Ovary (tissue), 9 donors: ENCODE measurements around the gene TNFRSF14. TPM values are rescaled to one million over a fixed set of nuclear protein-coding genes. Genes with fewer than 3 reads are reported as not detected.

Experiments used
- DNase-seq, 5 donors: peaks; one replicate each; pipeline ENCODE4 v3.0.0-alpha.2; 2019 to 2020
- H3K27ac ChIP-seq, 2 donors: fragments of 200-600 bp; one replicate each; pipeline versions ENCODE4 v1.5.1 to v1.8.0; 2019 to 2022
- H3K27me3 ChIP-seq: fragments of 200-600 bp; one replicate; pipeline ENCODE4 v1.8.0; 2022
- H3K36me3 ChIP-seq: fragments of 200-600 bp; sonication (generic); one replicate; pipeline ENCODE4 v1.5.1; 2019
- H3K4me1 ChIP-seq: one replicate; pipeline ENCODE4 v1.8.1; 2013; ENCODE audit warnings: mild to moderate bottlenecking, moderate library complexity; ENCODE audit not compliant: insufficient read depth
- H3K4me3 ChIP-seq: fragments of 200-600 bp; sonication (generic); one replicate; pipeline ENCODE4 v1.5.1; 2017
- H3K9me3 ChIP-seq, 2 donors: fragments of 200-600 bp in 1 of 2; sonication (generic) in 1 of 2; one replicate each; pipeline versions ENCODE4 v1.5.1 to v1.8.1; 2013 to 2019; ENCODE audit warnings: mild to moderate bottlenecking in 1 of 2, moderate library complexity in 1 of 2
- CTCF ChIP-seq, 3 donors: fragments of 450-650 bp in 2 of 3; fragments of 200-600 bp in 1 of 3; IDR thresholded peaks; one replicate each; pipeline versions ENCODE4 v1.5.1 to v1.8.0; 2016 to 2022; ENCODE audit warnings: antibody characterized with exemption in 3 of 3, mild to moderate bottlenecking in 1 of 3
- EP300 ChIP-seq: sonication (generic); formaldehyde crosslinking; IDR thresholded peaks from one replicate; pipeline ENCODE4 v1.6.1; 2017; ENCODE audit warnings: antibody characterized with exemption
- POLR2A ChIP-seq: fragments of 450-650 bp; IDR thresholded peaks from one replicate; pipeline ENCODE4 v1.6.1; 2017; ENCODE audit warnings: antibody characterized with exemption, mild to moderate bottlenecking, moderate library complexity
- WGBS, 3 donors: extraction: QIAGEN DNeasy Blood & Tissue Kit in 1 of 3; methylation state at CpG; one replicate each; pipeline versions ENCODE4 v1.1.5 to v1.1.7; 2013 to 2017; 5-methylcytosine and 5-hydroxymethylcytosine counted together
- intact Hi-C, 4 donors: fragments of 100-400 bp; cut with DNase I; formaldehyde crosslinking; loops; one replicate each; pipeline versions ENCODE4 v1.11.0 to v1.15.1; 2022 to 2023
- polyA plus RNA-seq, 2 donors: library from polyadenylated mRNA; stranded (reverse); fragments of 200-250 nt in 1 of 2; fragments of 350-450 nt in 1 of 2; fragmentation: Illumina TruSeq in 1 of 2; extraction: RNeasy Lipid Tissue Mini Kit (QIAGEN cat#74804) in 1 of 2; gene quantifications; one replicate each; pipeline ENCODE4 v1.2.3, GENCODE V29; 2013 to 2014
- total RNA-seq, 7 donors: library from RNA; depleted of rRNA in 2 of 7; stranded (reverse); fragments of >200 nt in 2 of 7; fragmentation: NEBNext Ultra II Directional in 3 of 7; extraction: Animal tissue kit (Norgen Biotek cat#: 25700) in 3 of 7; gene quantifications; one replicate each; pipeline versions ENCODE4 v1.1.0 to v1.2.4, GENCODE V29; 2016 to 2023
- donor health status: DM: no; HTN: no; CAD: no; lungs with moderate emphysema.
- donor health status: DM: no; HTN: no; CAD: no.
- donor health status: Bipolar disorder and iron deficiency.
- donor health status: DM: yes; HTN: yes; CAD: no.
- donor health status: DM: no; HTN: no; CAD: no.
- donor health status: DM: yes; HTN: yes; CAD: no.

TNFRSF14 gene
- total and polyA plus RNA-seq, 9 donors = 4.3 to 78.5 (median 57.6) TPM

- H3K36me3 ChIP-seq = no peaks in the 10 kb centered on the region
- TF ChIP-seq CTCF (IDR thresholded peaks at IDR 0.05) (no peak), POLR2A (no peak), EP300 (no peak)
- 34 to 41% (median 35%) methylated on average over 4 of the region's 4 CpGs for WGBS, 3 donors
- H3K4me3 ChIP-seq = no peak overlapping the region
- H3K27me3 ChIP-seq = no peaks in the 10 kb centered on the region
- no peak for DNase-seq
- intact Hi-C loops = no loop called here
- H3K4me1 ChIP-seq = peaks cover 2% of the 10 kb centered on the region
- no peaks in the 10 kb centered on the region for H3K9me3 ChIP-seq
- H3K27ac ChIP-seq = no peak overlapping the region
Measured at GRCh38 chr1:2578758-2579118, 22.6 kb downstream of the TNFRSF14 start.

- 86 to 92% (median 88%) methylated on average over 10 of the region's 10 CpGs for WGBS, 3 donors
- no peak overlapping the region for H3K4me3 ChIP-seq
- H3K4me1 ChIP-seq = peaks cover 6% of the 10 kb centered on the region
- no peaks in the 10 kb centered on the region for H3K9me3 ChIP-seq
- H3K36me3 ChIP-seq = no peaks in the 10 kb centered on the region
- peak in 1 of 5 donors; percentile 16 for DNase-seq
- no peaks in the 10 kb centered on the region for H3K27me3 ChIP-seq
- no peak overlapping the region for H3K27ac ChIP-seq
- TF ChIP-seq CTCF (IDR thresholded peaks at IDR 0.05) (no peak), POLR2A (no peak), EP300 (no peak)
- intact Hi-C loops = no loop called here
Measured at GRCh38 chr1:2580691-2581090, 24.5 kb downstream of the TNFRSF14 start.

- intact Hi-C loops = no loop called here
- Histone ChIP-seq H3K9me3 (no peaks in the 10 kb centered on the region), H3K36me3 (no peaks in the 10 kb centered on the region), H3K27ac (no peak overlapping the region), H3K4me1 (peaks cover 6% of the 10 kb centered on the region), H3K4me3 (no peak overlapping the region), H3K27me3 (no peaks in the 10 kb centered on the region)
- no peak for DNase-seq
- WGBS, 3 donors = 47 to 58% (median 56%) methylated on average over 7 of the region's 7 CpGs
- TF ChIP-seq EP300 = no peak
- TF ChIP-seq CTCF (IDR thresholded peaks at IDR 0.05) = no peak
- TF ChIP-seq POLR2A = no peak
Measured at GRCh38 chr1:2582391-2582790, 26.2 kb downstream of the TNFRSF14 start.

- Histone ChIP-seq H3K4me1 (peaks cover 11% of the 10 kb centered on the region), H3K27me3 (no peaks in the 10 kb centered on the region), H3K4me3 (no peak overlapping the region), H3K9me3 (no peaks in the 10 kb centered on the region), H3K36me3 (no peaks in the 10 kb centered on the region), H3K27ac (no peak overlapping the region)
- no peak for DNase-seq
- WGBS, 3 donors = 51 to 69% (median 57%) methylated on average over 5 of the region's 5 CpGs
- intact Hi-C loops = no loop called here
- TF ChIP-seq POLR2A (no peak), EP300 (no peak), CTCF (IDR thresholded peaks at IDR 0.05) (no peak)
Measured at GRCh38 chr1:2583331-2583791, 27.2 kb downstream of the TNFRSF14 start.
